ENCODE measurements around the gene CGA.

GRCh38 chr6:87095087-87095509 lies at the start of gene CGA:
- TF ChIP-seq YY1 (IDR thresholded peaks at IDR 0.05; ENCODE audit: insufficient read depth, insufficient read length) (no peak), SUZ12 (IDR thresholded peaks at IDR 0.05; ENCODE audit: extremely low read depth, insufficient read depth, insufficient read length) (no peak)
